HCT116 (cell line): ENCODE results near the gene KANSL1. TPM values are rescaled to one million over a fixed set of nuclear protein-coding genes. Genes with fewer than 3 reads are reported as not detected.

Experiments used
- ATAC-seq: fragments of 200-7000 bp; cut with Tn5 transposase; 2 replicates; pipeline ENCODE4 v1.9.1; 2020; ENCODE audit warnings: mild to moderate bottlenecking, moderate library complexity
- BruUV-seq: library from RNA; stranded (reverse); fragments of 400-500 nt; replicated peaks from 2 replicates; lab custom pipeline; 2021; lab: Mats Ljungman, UMichigan
- CTCF ChIA-PET: fragments of 300-600 bp; sonication (Branson Sonifier 250); formaldehyde crosslinking; loops from one replicate; lab custom pipeline; 2021; ENCODE audit warnings: antibody characterized with exemption; lab: Charles Lee
- POLR2A ChIA-PET: fragments of 300-600, 350-600 bp; sonication (Branson Sonifier 250); formaldehyde crosslinking; loops from one replicate; lab custom pipeline; 2021; ENCODE audit warnings: antibody characterized with exemption; lab: Charles Lee
- RAD21 ChIA-PET, 2 experiments: fragments of 300-600 bp; sonication (Branson Sonifier 250); formaldehyde crosslinking; loops; one replicate each; lab custom pipeline; 2023; ENCODE audit warnings: low total read pairs in 2 of 2; ENCODE audit not compliant: uncharacterized antibody in 2 of 2, unreplicated experiment in 2 of 2, low non-redundant PET in 1 of 2; lab: Charles Lee
- DNase-seq: peaks from one replicate; pipeline ENCODE4 v3.0.0-alpha.2; 2010; ENCODE audit warnings: low read depth, low spot score
- H2AFZ ChIP-seq: fragments of 200-600 bp; shearing (Covaris generic), sonication (generic); 2 replicates; pipeline ENCODE4 v1.6.1; 2017; ENCODE audit warnings: low read depth, mixed run types, mixed read lengths, antibody characterized with exemption, low read length; ENCODE audit not compliant: poor library complexity, severe bottlenecking
- H3K27ac ChIP-seq: 2 replicates; pipeline ENCODE4 v1.5.1; 2012; ENCODE audit warnings: low read depth, low read length
- H3K27me3 ChIP-seq: fragments of 200-600 bp; sonication (generic); 2 replicates; pipeline ENCODE4 v1.6.1; 2016; ENCODE audit warnings: mixed run types, low read length, mixed read lengths; ENCODE audit not compliant: insufficient read depth
- H3K36me3 ChIP-seq, 2 experiments: fragments of 200-500 bp in 1 of 2; fragments of 200-600 bp in 1 of 2; sonication (Bioruptor generic) in 1 of 2; sonication (generic) in 1 of 2; 2 replicates each; pipeline versions ENCODE4 v1.5.1 to v1.6.1; 2014 to 2016; ENCODE audit warnings: low read length in 2 of 2, inconsistent platforms in 1 of 2, mixed read lengths in 1 of 2, mixed run types in 1 of 2; ENCODE audit not compliant: insufficient read depth in 2 of 2, control insufficient read depth in 1 of 2
- H3K4me1 ChIP-seq, 2 experiments: fragments of 200-600 bp in 1 of 2; sonication (generic) in 1 of 2; 2 replicates each; pipeline versions ENCODE4 v1.5.1 to v1.6.1; 2012 to 2017; ENCODE audit warnings: low read length in 2 of 2, inconsistent platforms in 1 of 2, mild to moderate bottlenecking in 1 of 2, mixed read lengths in 1 of 2, mixed run types in 1 of 2, moderate library complexity in 1 of 2; ENCODE audit not compliant: insufficient read depth in 2 of 2, control insufficient read depth in 1 of 2
- H3K4me2 ChIP-seq: fragments of 200-600 bp; sonication (generic); 2 replicates; pipeline ENCODE4 v1.6.1; 2017; ENCODE audit warnings: mixed run types, low read length, mixed read lengths
- H3K4me3 ChIP-seq, 2 experiments: fragments of 200-600 bp in 1 of 2; sonication (generic) in 1 of 2; replicated peaks in 1 of 2; 2 replicates each; pipeline ENCODE4 v1.5.1; 2011 to 2016; ENCODE audit warnings: low read length in 2 of 2, control low read depth in 1 of 2, low read depth in 1 of 2, mild to moderate bottlenecking in 1 of 2, mixed read lengths in 1 of 2, mixed run types in 1 of 2
- H3K79me2 ChIP-seq: fragments of 200-600 bp; sonication (generic); 2 replicates; pipeline ENCODE4 v1.6.1; 2017; ENCODE audit warnings: mild to moderate bottlenecking, mixed run types, low read length, moderate library complexity, mixed read lengths; ENCODE audit not compliant: insufficient read depth
- H3K9ac ChIP-seq: fragments of 200-600 bp; sonication (generic); 2 replicates; pipeline ENCODE4 v1.6.1; 2016; ENCODE audit warnings: low read length, mixed read lengths
- H3K9me2 ChIP-seq: fragments of 200-600 bp; sonication (generic), shearing (Covaris generic); 2 replicates; pipeline ENCODE4 v1.6.1; 2017; ENCODE audit warnings: mixed run types, mild to moderate bottlenecking, moderate library complexity; ENCODE audit not compliant: insufficient read depth
- H3K9me3 ChIP-seq, 2 experiments: fragments of 200-500 bp in 1 of 2; fragments of 200-600 bp in 1 of 2; sonication (Bioruptor generic) in 1 of 2; sonication (generic) in 1 of 2; 2 replicates each; pipeline ENCODE4 v1.6.1; 2014 to 2017; ENCODE audit warnings: low read length in 2 of 2, mixed read lengths in 2 of 2, inconsistent platforms in 1 of 2, low read depth in 1 of 2, mild to moderate bottlenecking in 1 of 2, mixed run types in 1 of 2, moderate library complexity in 1 of 2; ENCODE audit not compliant: control insufficient read depth in 1 of 2, insufficient read depth in 1 of 2
- H4K20me1 ChIP-seq: fragments of 200-600 bp; sonication (generic), shearing (Covaris generic); 2 replicates; pipeline ENCODE4 v1.6.1; 2017; ENCODE audit warnings: mixed run types, mild to moderate bottlenecking, moderate library complexity; ENCODE audit not compliant: insufficient read depth
- CBX3 ChIP-seq: IDR thresholded peaks from 2 replicates; pipeline ENCODE4 v1.6.1; 2012; ENCODE audit warnings: low read depth
- CEBPB ChIP-seq: IDR thresholded peaks from 2 replicates; pipeline ENCODE4 v1.6.1; 2012; ENCODE audit warnings: low read depth
- ELF1 ChIP-seq: IDR thresholded peaks from 2 replicates; pipeline ENCODE4 v1.6.1; 2012; ENCODE audit warnings: low read depth, borderline replicate concordance
- EZH2 ChIP-seq: fragments of 200-600 bp; sonication (generic); IDR thresholded peaks from 2 replicates; pipeline ENCODE4 v1.6.1; 2017; ENCODE audit warnings: antibody characterized with exemption, mixed run types
- EZH2phosphoT487 ChIP-seq: fragments of 200-600 bp; IDR thresholded peaks from 2 replicates; pipeline ENCODE4 v1.6.1; 2018; ENCODE audit warnings: antibody characterized with exemption, borderline replicate concordance
- JUND ChIP-seq: IDR thresholded peaks from 2 replicates; pipeline ENCODE4 v1.6.1; 2012
- POLR2A ChIP-seq: IDR thresholded peaks from 2 replicates; pipeline ENCODE4 v1.7.0; 2011; ENCODE audit warnings: borderline replicate concordance; ENCODE audit not compliant: insufficient read depth, insufficient read length; ENCODE audit errors: extremely low read depth
- POLR2AphosphoS5 ChIP-seq: IDR thresholded peaks from 2 replicates; pipeline ENCODE4 v1.6.1; 2011; ENCODE audit warnings: mild to moderate bottlenecking, low read depth, low read length, moderate library complexity
- RAD21 ChIP-seq: IDR thresholded peaks from 2 replicates; pipeline ENCODE4 v1.6.1; 2012; ENCODE audit warnings: low read depth, mild to moderate bottlenecking
- SIN3A ChIP-seq: IDR thresholded peaks from 2 replicates; pipeline ENCODE4 v1.6.1; 2012; ENCODE audit warnings: low read depth
- SP1 ChIP-seq: IDR thresholded peaks from 2 replicates; pipeline ENCODE4 v1.6.1; 2012; ENCODE audit warnings: low read depth
- SRF ChIP-seq: IDR thresholded peaks from 2 replicates; pipeline ENCODE4 v1.6.1; 2012; ENCODE audit warnings: low read depth
- TCF7L2 ChIP-seq: IDR thresholded peaks from 2 replicates; pipeline ENCODE4 v1.7.0; 2011; ENCODE audit warnings: borderline replicate concordance, inconsistent platforms; ENCODE audit not compliant: insufficient read depth, insufficient read length; ENCODE audit errors: extremely low read depth
- YY1 ChIP-seq: IDR thresholded peaks from 2 replicates; pipeline ENCODE4 v1.6.1; 2011; ENCODE audit warnings: low read length, low read depth, moderate library complexity, mild to moderate bottlenecking; ENCODE audit not compliant: insufficient replicate concordance; ENCODE audit errors: extremely low read depth
- ZFX ChIP-seq: fragments of 450-650 bp; IDR thresholded peaks from 2 replicates; pipeline ENCODE4 v1.6.1; 2017
- ZNF274 ChIP-seq: fragments of 200-500 bp; sonication (Bioruptor generic); IDR thresholded peaks from 2 replicates; pipeline ENCODE4 v1.6.1; 2014; ENCODE audit warnings: mild to moderate bottlenecking, low read depth, low read length, inconsistent platforms
- intact Hi-C: fragments of 100-400 bp; cut with micrococcal nuclease; formaldehyde crosslinking; loops from 2 replicates; pipeline ENCODE4 v1.10.0; 2022
- total RNA-seq: library from RNA; stranded (reverse); gene quantifications from one replicate; pipeline ENCODE4 v1.2.1, GENCODE V29; 2021; ENCODE audit not compliant: unreplicated experiment
- TF ChIP-seq, protein P1 (sequence below), 3 experiments: fragments of 200-600 bp in 1 of 3; sonication (generic) in 1 of 3; IDR thresholded peaks in 2 of 3; conservative IDR thresholded peaks in 1 of 3; 2 replicates each; pipeline ENCODE4 v1.5.1; 2012 to 2017; ENCODE audit warnings: low read depth in 2 of 3, low read length in 2 of 3, antibody characterized with exemption in 1 of 3, borderline replicate concordance in 1 of 3, control low read depth in 1 of 3, mild to moderate bottlenecking in 1 of 3, mixed read lengths in 1 of 3, mixed run types in 1 of 3, moderate library complexity in 1 of 3; ENCODE audit not compliant: insufficient read depth in 1 of 3
- TF ChIP-seq, protein P2 (sequence below): IDR thresholded peaks from 2 replicates; pipeline ENCODE4 v1.6.1; 2012
- TF ChIP-seq, protein P3 (sequence below): IDR thresholded peaks from 2 replicates; pipeline ENCODE4 v1.6.1; 2012

KANSL1 gene
- total RNA-seq, 1 experiment from 2014 or later = 77.5 TPM

DNA sequence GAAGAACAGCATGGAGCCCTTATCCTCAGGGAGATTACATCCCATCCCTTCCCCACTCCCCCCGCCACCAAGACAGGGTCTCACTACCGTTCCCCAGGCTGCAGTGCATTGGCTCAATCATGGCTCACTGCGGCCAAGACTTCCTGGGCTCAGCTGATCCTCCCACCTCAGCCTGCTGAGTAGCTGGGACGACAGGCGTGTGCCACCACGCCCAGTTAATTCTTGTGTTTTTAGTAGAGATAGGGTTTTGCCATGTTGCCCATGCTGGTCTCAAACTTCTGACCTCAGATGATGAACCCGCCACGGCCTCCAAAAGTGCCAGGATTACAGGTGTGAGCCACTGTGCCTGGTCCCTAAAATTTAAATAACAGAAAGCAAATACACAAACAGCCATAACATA is 145.4 kb downstream of the KANSL1 start:
- ChIA-PET CTCF (no interaction called here), POLR2A (interaction anchor here (0.5 kb wide), 1 partner anchor 915 kb away, joined by 3 read pairs; no protein-coding TSS in a partner anchor), RAD21 (no interaction called here)
- Histone ChIP-seq H3K9ac (no peak overlapping the region), H2AFZ (no peak overlapping the region), H4K20me1 (peaks cover 13% of the 10 kb centered on the region; the same call in 1 of the 2 replicates), H3K4me2 (no peak overlapping the region), H3K9me3 (no peaks in the 10 kb centered on the region), H3K4me1 (peaks cover 0 to 9% of the 10 kb centered on the region in 2 experiments; a peak in 2 of 4 replicates), H3K36me3 (peaks cover 35 to 43% of the 10 kb centered on the region in 2 experiments), H3K9me2 (no peaks in the 10 kb centered on the region), H3K27ac (no peak overlapping the region), H3K4me3 (no peak overlapping the region), H3K27me3 (no peaks in the 10 kb centered on the region), H3K79me2 (peaks cover 16% of the 10 kb centered on the region; the same call in 1 of the 2 replicates)
- intact Hi-C loops = no loop called here
- BruUV-seq = no TSS peak
- no peak for TF ChIP-seq EZH2phosphoT487
- TF ChIP-seq POLR2AphosphoS5 = no peak
- TF ChIP-seq ELF1 = no peak
- TF ChIP-seq RAD21 = no peak
- TF ChIP-seq ZNF274 = no peak
- TF ChIP-seq YY1 = no peak
- no peak for TF ChIP-seq SP1
- no peak for TF ChIP-seq JUND
- no peak for TF ChIP-seq POLR2A
- ATAC-seq (no peak), DNase-seq (no peak)

DNA sequence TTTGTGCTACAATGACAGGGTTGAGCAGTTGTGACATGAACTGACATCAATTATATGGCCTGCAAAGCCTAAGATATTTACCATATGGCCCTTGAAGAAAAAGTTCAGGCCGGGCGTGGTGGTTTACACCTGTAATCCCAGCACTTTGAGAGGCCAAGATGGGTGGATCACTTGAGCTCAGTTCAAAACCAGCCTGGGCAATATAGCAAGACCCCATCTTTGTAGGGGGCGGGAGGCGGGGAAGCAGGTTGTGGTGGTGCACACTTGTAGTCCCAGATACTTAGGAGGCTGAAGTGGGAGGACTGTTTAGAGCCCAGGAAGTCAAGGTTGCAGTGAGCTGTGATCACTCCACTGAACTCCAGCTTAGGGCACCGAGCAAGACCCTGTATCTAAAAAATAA is 145.8 kb downstream of the KANSL1 start:
- Histone ChIP-seq H3K36me3 (peaks cover 39 to 47% of the 10 kb centered on the region in 2 experiments), H3K4me2 (no peak overlapping the region), H3K4me1 (peaks cover 0 to 9% of the 10 kb centered on the region in 2 experiments; a peak in 2 of 4 replicates), H3K27ac (no peak overlapping the region), H3K9me2 (no peaks in the 10 kb centered on the region), H3K79me2 (peaks cover 21% of the 10 kb centered on the region; the same call in 1 of the 2 replicates), H4K20me1 (peaks cover 13% of the 10 kb centered on the region; the same call in 1 of the 2 replicates), H2AFZ (no peak overlapping the region), H3K9ac (no peak overlapping the region), H3K9me3 (no peaks in the 10 kb centered on the region), H3K4me3 (no peak overlapping the region), H3K27me3 (no peaks in the 10 kb centered on the region)
- BruUV-seq = no TSS peak
- no peak for DNase-seq
- ChIA-PET RAD21 (no interaction called here), POLR2A (interaction anchor here (0.5 kb wide), 1 partner anchor 916 kb away, joined by 3 read pairs; no protein-coding TSS in a partner anchor), CTCF (no interaction called here)
- no peak for ATAC-seq
- intact Hi-C loops = no loop called here
- TF ChIP-seq POLR2AphosphoS5 (no peak), EZH2 (no peak), ZFX (no peak), CEBPB (no peak), TCF7L2 (no peak), CBX3 (no peak), ZNF274 (no peak), JUND (no peak), SRF (no peak), SIN3A (no peak), RAD21 (no peak)
- TF ChIP-seq, protein P1, sequence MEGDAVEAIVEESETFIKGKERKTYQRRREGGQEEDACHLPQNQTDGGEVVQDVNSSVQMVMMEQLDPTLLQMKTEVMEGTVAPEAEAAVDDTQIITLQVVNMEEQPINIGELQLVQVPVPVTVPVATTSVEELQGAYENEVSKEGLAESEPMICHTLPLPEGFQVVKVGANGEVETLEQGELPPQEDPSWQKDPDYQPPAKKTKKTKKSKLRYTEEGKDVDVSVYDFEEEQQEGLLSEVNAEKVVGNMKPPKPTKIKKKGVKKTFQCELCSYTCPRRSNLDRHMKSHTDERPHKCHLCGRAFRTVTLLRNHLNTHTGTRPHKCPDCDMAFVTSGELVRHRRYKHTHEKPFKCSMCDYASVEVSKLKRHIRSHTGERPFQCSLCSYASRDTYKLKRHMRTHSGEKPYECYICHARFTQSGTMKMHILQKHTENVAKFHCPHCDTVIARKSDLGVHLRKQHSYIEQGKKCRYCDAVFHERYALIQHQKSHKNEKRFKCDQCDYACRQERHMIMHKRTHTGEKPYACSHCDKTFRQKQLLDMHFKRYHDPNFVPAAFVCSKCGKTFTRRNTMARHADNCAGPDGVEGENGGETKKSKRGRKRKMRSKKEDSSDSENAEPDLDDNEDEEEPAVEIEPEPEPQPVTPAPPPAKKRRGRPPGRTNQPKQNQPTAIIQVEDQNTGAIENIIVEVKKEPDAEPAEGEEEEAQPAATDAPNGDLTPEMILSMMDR (IDR thresholded peaks at IDR 0.05 in 2 of 3, conservative IDR thresholded peaks at IDR 0.05 in 1 of 3; ENCODE audit: borderline replicate concordance in 1 of 3, insufficient read depth in 1 of 3, low read depth in 2 of 3, low read length in 2 of 3) = no peak
- TF ChIP-seq, protein P2, sequence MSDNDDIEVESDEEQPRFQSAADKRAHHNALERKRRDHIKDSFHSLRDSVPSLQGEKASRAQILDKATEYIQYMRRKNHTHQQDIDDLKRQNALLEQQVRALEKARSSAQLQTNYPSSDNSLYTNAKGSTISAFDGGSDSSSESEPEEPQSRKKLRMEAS = no peak
- TF ChIP-seq, protein P3, sequence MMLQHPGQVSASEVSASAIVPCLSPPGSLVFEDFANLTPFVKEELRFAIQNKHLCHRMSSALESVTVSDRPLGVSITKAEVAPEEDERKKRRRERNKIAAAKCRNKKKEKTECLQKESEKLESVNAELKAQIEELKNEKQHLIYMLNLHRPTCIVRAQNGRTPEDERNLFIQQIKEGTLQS = no peak
